HCT116 (cell line): ENCODE data around the gene CHCHD10. TPM values are rescaled to one million over a fixed set of nuclear protein-coding genes. Genes with fewer than 3 reads are reported as not detected.

Experiments used
- ATAC-seq: fragments of 200-7000 bp; cut with Tn5 transposase; 2 replicates; pipeline ENCODE4 v1.9.1; 2020; ENCODE audit warnings: mild to moderate bottlenecking, moderate library complexity
- BruUV-seq: library from RNA; stranded (reverse); fragments of 400-500 nt; replicated peaks from 2 replicates; lab custom pipeline; 2021; lab: Mats Ljungman, UMichigan
- CTCF ChIA-PET: fragments of 300-600 bp; sonication (Branson Sonifier 250); formaldehyde crosslinking; loops from one replicate; lab custom pipeline; 2021; ENCODE audit warnings: antibody characterized with exemption; lab: Charles Lee
- POLR2A ChIA-PET: fragments of 300-600, 350-600 bp; sonication (Branson Sonifier 250); formaldehyde crosslinking; loops from one replicate; lab custom pipeline; 2021; ENCODE audit warnings: antibody characterized with exemption; lab: Charles Lee
- RAD21 ChIA-PET, 2 experiments: fragments of 300-600 bp; sonication (Branson Sonifier 250); formaldehyde crosslinking; loops; one replicate each; lab custom pipeline; 2023; ENCODE audit warnings: low total read pairs in 2 of 2; ENCODE audit not compliant: uncharacterized antibody in 2 of 2, unreplicated experiment in 2 of 2, low non-redundant PET in 1 of 2; lab: Charles Lee
- DNase-seq: peaks from one replicate; pipeline ENCODE4 v3.0.0-alpha.2; 2010; ENCODE audit warnings: low read depth, low spot score
- H2AFZ ChIP-seq: fragments of 200-600 bp; shearing (Covaris generic), sonication (generic); 2 replicates; pipeline ENCODE4 v1.6.1; 2017; ENCODE audit warnings: low read depth, mixed run types, mixed read lengths, antibody characterized with exemption, low read length; ENCODE audit not compliant: poor library complexity, severe bottlenecking
- H3K27ac ChIP-seq: 2 replicates; pipeline ENCODE4 v1.5.1; 2012; ENCODE audit warnings: low read depth, low read length
- H3K27me3 ChIP-seq: fragments of 200-600 bp; sonication (generic); 2 replicates; pipeline ENCODE4 v1.6.1; 2016; ENCODE audit warnings: mixed run types, low read length, mixed read lengths; ENCODE audit not compliant: insufficient read depth
- H3K36me3 ChIP-seq, 2 experiments: fragments of 200-500 bp in 1 of 2; fragments of 200-600 bp in 1 of 2; sonication (Bioruptor generic) in 1 of 2; sonication (generic) in 1 of 2; 2 replicates each; pipeline versions ENCODE4 v1.5.1 to v1.6.1; 2014 to 2016; ENCODE audit warnings: low read length in 2 of 2, inconsistent platforms in 1 of 2, mixed read lengths in 1 of 2, mixed run types in 1 of 2; ENCODE audit not compliant: insufficient read depth in 2 of 2, control insufficient read depth in 1 of 2
- H3K4me1 ChIP-seq, 2 experiments: fragments of 200-600 bp in 1 of 2; sonication (generic) in 1 of 2; 2 replicates each; pipeline versions ENCODE4 v1.5.1 to v1.6.1; 2012 to 2017; ENCODE audit warnings: low read length in 2 of 2, inconsistent platforms in 1 of 2, mild to moderate bottlenecking in 1 of 2, mixed read lengths in 1 of 2, mixed run types in 1 of 2, moderate library complexity in 1 of 2; ENCODE audit not compliant: insufficient read depth in 2 of 2, control insufficient read depth in 1 of 2
- H3K4me2 ChIP-seq: fragments of 200-600 bp; sonication (generic); 2 replicates; pipeline ENCODE4 v1.6.1; 2017; ENCODE audit warnings: mixed run types, low read length, mixed read lengths
- H3K4me3 ChIP-seq, 2 experiments: fragments of 200-600 bp in 1 of 2; sonication (generic) in 1 of 2; replicated peaks in 1 of 2; 2 replicates each; pipeline ENCODE4 v1.5.1; 2011 to 2016; ENCODE audit warnings: low read length in 2 of 2, control low read depth in 1 of 2, low read depth in 1 of 2, mild to moderate bottlenecking in 1 of 2, mixed read lengths in 1 of 2, mixed run types in 1 of 2
- H3K79me2 ChIP-seq: fragments of 200-600 bp; sonication (generic); 2 replicates; pipeline ENCODE4 v1.6.1; 2017; ENCODE audit warnings: mild to moderate bottlenecking, mixed run types, low read length, moderate library complexity, mixed read lengths; ENCODE audit not compliant: insufficient read depth
- H3K9ac ChIP-seq: fragments of 200-600 bp; sonication (generic); 2 replicates; pipeline ENCODE4 v1.6.1; 2016; ENCODE audit warnings: low read length, mixed read lengths
- H3K9me2 ChIP-seq: fragments of 200-600 bp; sonication (generic), shearing (Covaris generic); 2 replicates; pipeline ENCODE4 v1.6.1; 2017; ENCODE audit warnings: mixed run types, mild to moderate bottlenecking, moderate library complexity; ENCODE audit not compliant: insufficient read depth
- H3K9me3 ChIP-seq, 2 experiments: fragments of 200-500 bp in 1 of 2; fragments of 200-600 bp in 1 of 2; sonication (Bioruptor generic) in 1 of 2; sonication (generic) in 1 of 2; 2 replicates each; pipeline ENCODE4 v1.6.1; 2014 to 2017; ENCODE audit warnings: low read length in 2 of 2, mixed read lengths in 2 of 2, inconsistent platforms in 1 of 2, low read depth in 1 of 2, mild to moderate bottlenecking in 1 of 2, mixed run types in 1 of 2, moderate library complexity in 1 of 2; ENCODE audit not compliant: control insufficient read depth in 1 of 2, insufficient read depth in 1 of 2
- H4K20me1 ChIP-seq: fragments of 200-600 bp; sonication (generic), shearing (Covaris generic); 2 replicates; pipeline ENCODE4 v1.6.1; 2017; ENCODE audit warnings: mixed run types, mild to moderate bottlenecking, moderate library complexity; ENCODE audit not compliant: insufficient read depth
- ATF3 ChIP-seq: IDR thresholded peaks from 2 replicates; pipeline ENCODE4 v1.6.1; 2012
- CBX3 ChIP-seq: IDR thresholded peaks from 2 replicates; pipeline ENCODE4 v1.6.1; 2012; ENCODE audit warnings: low read depth
- CEBPB ChIP-seq: IDR thresholded peaks from 2 replicates; pipeline ENCODE4 v1.6.1; 2012; ENCODE audit warnings: low read depth
- EGR1 ChIP-seq: IDR thresholded peaks from 2 replicates; pipeline ENCODE4 v1.6.1; 2012; ENCODE audit warnings: low read depth
- FOSL1 ChIP-seq: IDR thresholded peaks from 2 replicates; pipeline ENCODE4 v1.6.1; 2012; ENCODE audit warnings: low read depth
- JUND ChIP-seq: IDR thresholded peaks from 2 replicates; pipeline ENCODE4 v1.6.1; 2012
- MAX ChIP-seq: IDR thresholded peaks from 2 replicates; pipeline ENCODE4 v1.6.1; 2012
- POLR2A ChIP-seq: IDR thresholded peaks from 2 replicates; pipeline ENCODE4 v1.7.0; 2011; ENCODE audit warnings: borderline replicate concordance; ENCODE audit not compliant: insufficient read depth, insufficient read length; ENCODE audit errors: extremely low read depth
- RAD21 ChIP-seq: IDR thresholded peaks from 2 replicates; pipeline ENCODE4 v1.6.1; 2012; ENCODE audit warnings: low read depth, mild to moderate bottlenecking
- REST ChIP-seq: IDR thresholded peaks from 2 replicates; pipeline ENCODE4 v1.6.1; 2012; ENCODE audit warnings: low read depth
- SIN3A ChIP-seq: IDR thresholded peaks from 2 replicates; pipeline ENCODE4 v1.6.1; 2012; ENCODE audit warnings: low read depth
- SP1 ChIP-seq: IDR thresholded peaks from 2 replicates; pipeline ENCODE4 v1.6.1; 2012; ENCODE audit warnings: low read depth
- YY1 ChIP-seq: IDR thresholded peaks from 2 replicates; pipeline ENCODE4 v1.6.1; 2011; ENCODE audit warnings: low read length, low read depth, moderate library complexity, mild to moderate bottlenecking; ENCODE audit not compliant: insufficient replicate concordance; ENCODE audit errors: extremely low read depth
- ZBTB33 ChIP-seq: IDR thresholded peaks from 2 replicates; pipeline ENCODE4 v1.6.1; 2011; ENCODE audit warnings: mild to moderate bottlenecking, low read length, moderate library complexity; ENCODE audit not compliant: insufficient replicate concordance; ENCODE audit errors: extremely low read depth
- ZNF274 ChIP-seq: fragments of 200-500 bp; sonication (Bioruptor generic); IDR thresholded peaks from 2 replicates; pipeline ENCODE4 v1.6.1; 2014; ENCODE audit warnings: mild to moderate bottlenecking, low read depth, low read length, inconsistent platforms
- intact Hi-C: fragments of 100-400 bp; cut with micrococcal nuclease; formaldehyde crosslinking; loops from 2 replicates; pipeline ENCODE4 v1.10.0; 2022
- total RNA-seq: library from RNA; stranded (reverse); gene quantifications from one replicate; pipeline ENCODE4 v1.2.1, GENCODE V29; 2021; ENCODE audit not compliant: unreplicated experiment

The CHCHD10 gene
- total RNA-seq, 1 experiment from 2014 or later = 279 TPM

- H4K20me1 ChIP-seq = no peaks in the 10 kb centered on the region
- TF ChIP-seq MAX (no peak), POLR2A (no peak), SIN3A (no peak)
- TF ChIP-seq, all 23 proteins: peak for 0
- Histone ChIP-seq H3K9me2 (no peaks in the 10 kb centered on the region), H3K4me3 (no peak overlapping the region), H3K36me3 (peaks cover 9 to 20% of the 10 kb centered on the region in 2 experiments; a peak in 3 of 4 replicates), H3K27me3 (no peaks in the 10 kb centered on the region), H3K79me2 (peaks cover 35% of the 10 kb centered on the region), H2AFZ (no peak overlapping the region), H3K9me3 (no peaks in the 10 kb centered on the region), H3K9ac (no peak overlapping the region), H3K4me1 (peaks cover 6 to 44% of the 10 kb centered on the region in 2 experiments; a peak in 3 of 4 replicates), H3K27ac (no peak overlapping the region; the same call in 1 of the 2 replicates), H3K4me2 (no peak overlapping the region)
- BruUV-seq = no TSS peak
- DNase-seq = no peak
- CTCF ChIA-PET = no interaction called here
- POLR2A ChIA-PET = no interaction called here
- RAD21 ChIA-PET = no interaction called here
- no peak for ATAC-seq
- intact Hi-C loops = loop anchor here (10.0 kb wide), 1 partner anchor 191 kb away; no protein-coding TSS in a partner anchor
Measured at GRCh38 chr22:23763954-23764353, 3.8 kb downstream of the CHCHD10 start.

GRCh38 chr22:23763579-23763945 lies 4.2 kb downstream of the CHCHD10 start:
- POLR2A ChIA-PET = no interaction called here
- ATAC-seq = no peak

More at GRCh38 chr22:23763579-23763945, 4.2 kb downstream of the CHCHD10 start:
- ChIA-PET CTCF (no interaction called here), RAD21 (no interaction called here)
- Histone ChIP-seq H3K27ac (no peak overlapping the region), H2AFZ (no peak overlapping the region), H4K20me1 (no peaks in the 10 kb centered on the region), H3K27me3 (no peaks in the 10 kb centered on the region), H3K79me2 (peaks cover 35% of the 10 kb centered on the region), H3K36me3 (peaks cover 9 to 20% of the 10 kb centered on the region in 2 experiments; a peak in 3 of 4 replicates), H3K9me2 (no peaks in the 10 kb centered on the region), H3K9me3 (no peaks in the 10 kb centered on the region), H3K4me2 (no peak overlapping the region), H3K4me3 (no peak overlapping the region), H3K9ac (no peak overlapping the region), H3K4me1 (peaks cover 4 to 41% of the 10 kb centered on the region in 2 experiments; a peak in 3 of 4 replicates)
- no peak for TF ChIP-seq SIN3A
- TF ChIP-seq EGR1 = no peak
- TF ChIP-seq ATF3 = no peak
- no peak for TF ChIP-seq CEBPB
- no peak for TF ChIP-seq REST
- TF ChIP-seq CBX3 = no peak
- no peak for TF ChIP-seq SP1
- no peak for TF ChIP-seq ZBTB33
- no peak for TF ChIP-seq JUND
- TF ChIP-seq YY1 = no peak
- no peak for TF ChIP-seq RAD21
- no peak for TF ChIP-seq FOSL1
- TF ChIP-seq ZNF274 = no peak
- TF ChIP-seq POLR2A = no peak
- intact Hi-C loops = loop anchor here (10.0 kb wide), 1 partner anchor 191 kb away; no protein-coding TSS in a partner anchor
- no TSS peak for BruUV-seq
- DNase-seq = no peak
